ENCODE results near the gene HOXB4. TPM values are rescaled to one million over a fixed set of nuclear protein-coding genes. Genes with fewer than 3 reads are reported as not detected.

Gene HOXB4
- total RNA-seq, 1 experiment from 2014 or later: 0.04 TPM

DNA sequence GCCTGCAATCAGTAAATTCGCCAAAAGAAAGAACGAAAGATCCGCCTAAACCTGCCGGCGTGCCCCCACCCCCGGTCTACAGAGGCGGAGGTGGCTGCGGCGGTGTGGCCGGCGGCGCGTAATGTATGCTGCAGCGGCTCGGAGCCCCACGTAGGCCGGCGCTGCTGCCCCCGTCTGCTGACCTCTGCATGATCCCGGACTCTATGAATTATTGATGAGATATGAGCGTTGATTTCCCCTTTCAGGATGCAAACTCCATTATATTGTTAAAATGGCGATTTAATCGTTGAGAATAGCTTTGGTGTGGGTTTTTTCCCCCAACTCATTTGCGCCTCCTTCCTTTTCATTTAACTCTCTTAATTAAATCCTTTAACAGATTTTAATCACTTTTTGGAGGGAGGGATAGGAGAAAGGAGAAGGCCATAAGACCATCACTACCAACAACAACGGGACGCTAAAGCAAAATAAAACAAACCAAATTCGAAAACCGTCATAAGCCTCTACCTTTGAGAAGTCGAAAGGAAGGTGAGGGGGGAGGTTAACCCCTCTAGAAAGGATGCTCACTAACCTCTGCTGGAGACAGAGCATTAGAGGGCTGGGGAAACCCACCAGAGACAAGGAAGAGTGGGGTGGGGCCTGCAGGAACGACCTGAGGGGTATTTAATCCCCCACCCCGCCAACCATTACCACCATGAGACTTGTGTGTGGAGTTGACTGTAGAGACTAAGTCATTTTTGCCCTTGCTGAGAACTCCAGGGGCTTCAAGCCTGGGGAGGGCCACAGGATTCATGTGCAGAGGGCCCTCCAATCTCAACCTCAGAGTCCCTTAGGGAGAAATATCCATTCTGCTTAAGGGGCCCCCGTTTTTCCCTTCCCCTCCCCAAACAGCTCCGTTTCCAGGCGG lies 8.5 kb upstream of the HOXB4 start:
- ChIA-PET POLR2A (no interaction called here), CTCF (interaction anchor here (1.4 to 3.6 kb wide), 5 partner anchors 31 to 371 kb away, joined by 3 to 21 read pairs (median 5); no protein-coding TSS in a partner anchor)
- TF ChIP-seq, protein P1, sequence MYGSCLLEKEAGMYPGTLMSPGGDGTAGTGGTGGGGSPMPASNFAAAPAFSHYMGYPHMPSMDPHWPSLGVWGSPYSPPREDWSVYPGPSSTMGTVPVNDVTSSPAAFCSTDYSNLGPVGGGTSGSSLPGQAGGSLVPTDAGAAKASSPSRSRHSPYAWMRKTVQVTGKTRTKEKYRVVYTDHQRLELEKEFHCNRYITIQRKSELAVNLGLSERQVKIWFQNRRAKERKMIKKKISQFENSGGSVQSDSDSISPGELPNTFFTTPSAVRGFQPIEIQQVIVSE (CRISPR knock-in tag; IDR thresholded peaks at IDR 0.05; ENCODE audit: borderline replicate concordance): 0 out of 2 replicates have a peak, but pooled peaks have one; percentile 54
- no peak for TF ChIP-seq SP1 (CRISPR knock-in tag; conservative IDR thresholded peaks at IDR 0.05)
- no peak for TF ChIP-seq MYBL2 (CRISPR knock-in tag; IDR thresholded peaks at IDR 0.05)
- no peak for TF ChIP-seq ZNF263 (CRISPR knock-in tag; IDR thresholded peaks at IDR 0.05; ENCODE audit: low read depth)
- Mint-ChIP-seq H3K36me3 (no peaks in the 10 kb centered on the region), H3K27me3 (ENCODE audit: low read depth) (peaks cover 100% of the 10 kb centered on the region; the same call in 1 of the 2 replicates), H3K9me3 (no peaks in the 10 kb centered on the region), H3K4me1 (peaks cover 43% of the 10 kb centered on the region), H3K4me3 (no peak overlapping the region), H3K27ac (no peak overlapping the region)
- DNase-seq (ENCODE audit: low spot score): no peak
- ATAC-seq: no peak

DNA sequence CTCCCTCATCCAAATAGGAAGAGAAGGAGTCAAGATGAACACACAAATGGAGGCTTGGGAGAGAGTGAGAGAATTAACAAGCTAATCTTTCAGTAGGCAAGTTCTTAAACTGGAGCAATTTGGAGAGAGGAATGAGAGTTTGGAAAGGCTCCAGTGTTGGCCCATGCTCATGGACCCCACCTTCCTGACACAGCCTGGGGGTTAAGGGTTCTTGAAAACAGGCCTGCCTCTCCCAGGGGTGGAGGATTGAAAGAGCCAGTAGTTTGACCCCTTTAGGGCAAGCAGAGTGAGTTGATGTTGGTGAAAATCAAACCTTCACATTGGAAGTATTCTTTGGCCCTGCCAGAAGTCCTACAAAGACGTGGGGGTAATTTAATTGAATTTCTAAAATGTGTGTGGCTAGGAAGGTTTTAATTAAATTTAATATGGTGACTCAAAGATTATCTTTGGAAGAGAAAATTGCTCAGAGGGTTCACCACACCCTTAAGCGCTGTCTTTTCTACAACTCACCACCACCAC lies 6.1 kb upstream of the HOXB4 start:
- Mint-ChIP-seq H3K27me3 (ENCODE audit: low read depth) (peaks cover 100% of the 10 kb centered on the region; the same call in 1 of the 2 replicates), H3K4me1 (peaks cover 43% of the 10 kb centered on the region), H3K27ac (no peak overlapping the region), H3K9me3 (no peaks in the 10 kb centered on the region), H3K4me3 (no peak overlapping the region), H3K36me3 (no peaks in the 10 kb centered on the region)
- ChIA-PET POLR2A (no interaction called here), CTCF (interaction anchor here (1.0 kb wide), 1 partner anchor 8 kb away, joined by 4 read pairs; no protein-coding TSS in a partner anchor)
- ATAC-seq: no peak
- no peak for DNase-seq (ENCODE audit: low spot score)
- TF ChIP-seq SMAD4 (CRISPR knock-in tag; IDR thresholded peaks at IDR 0.05) (no peak), CREB1 (CRISPR knock-in tag; IDR thresholded peaks at IDR 0.05) (no peak)

DNA sequence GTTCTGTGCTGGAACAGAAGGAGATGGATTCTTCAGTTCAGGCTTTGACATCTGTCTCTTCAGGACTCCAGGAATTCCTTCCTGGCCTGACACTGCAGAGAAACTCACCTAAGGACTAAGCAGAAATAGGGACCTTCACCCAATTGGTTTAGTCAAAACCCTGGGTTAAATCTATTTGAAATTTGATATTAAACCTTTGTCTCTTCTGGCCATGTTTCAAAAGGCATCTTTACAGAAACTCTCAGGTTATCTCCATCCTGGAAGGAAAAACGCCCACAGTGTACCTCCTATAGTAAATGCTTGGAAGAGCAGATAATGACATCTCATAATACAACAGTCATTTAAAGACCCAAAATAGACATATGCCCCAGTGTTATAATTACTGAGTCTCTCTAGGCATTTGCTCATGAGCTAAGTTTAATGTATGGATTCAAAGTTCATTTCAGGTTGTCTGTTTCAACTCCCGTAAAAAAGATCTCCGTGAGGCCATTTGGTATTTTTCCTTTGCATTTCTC lies 5.6 kb upstream of the HOXB4 start:
- Mint-ChIP-seq H3K27ac (no peak overlapping the region), H3K27me3 (ENCODE audit: low read depth) (peaks cover 100% of the 10 kb centered on the region; the same call in 1 of the 2 replicates), H3K9me3 (no peaks in the 10 kb centered on the region), H3K36me3 (no peaks in the 10 kb centered on the region), H3K4me1 (peaks cover 48% of the 10 kb centered on the region), H3K4me3 (no peak overlapping the region)
- ChIA-PET POLR2A (no interaction called here), CTCF (interaction anchor here (1.0 kb wide), 1 partner anchor 9 kb away, joined by 4 read pairs; no protein-coding TSS in a partner anchor)
- DNase-seq (ENCODE audit: low spot score): no peak
- ATAC-seq: no peak
- TF ChIP-seq NR1H2 (CRISPR knock-in tag; IDR thresholded peaks at IDR 0.05) (no peak), ZNF263 (CRISPR knock-in tag; IDR thresholded peaks at IDR 0.05; ENCODE audit: low read depth) (no peak), FOXP1 (CRISPR knock-in tag; IDR thresholded peaks at IDR 0.05; ENCODE audit: borderline replicate concordance) (no peak), GRHL2 (CRISPR knock-in tag; IDR thresholded peaks at IDR 0.05; ENCODE audit: insufficient replicate concordance, severe bottlenecking) (no peak), NR2C2 (CRISPR knock-in tag; IDR thresholded peaks at IDR 0.05) (no peak), TCF7 (CRISPR knock-in tag; IDR thresholded peaks at IDR 0.05; ENCODE audit: low read depth) (no peak), IRF2 (CRISPR knock-in tag; IDR thresholded peaks at IDR 0.05; ENCODE audit: borderline replicate concordance, low read depth) (no peak), MXD4 (CRISPR knock-in tag; IDR thresholded peaks at IDR 0.05; ENCODE audit: borderline replicate concordance) (no peak), ZNF317 (CRISPR knock-in tag; IDR thresholded peaks at IDR 0.05; ENCODE audit: borderline replicate concordance, low read depth) (no peak)
- TF ChIP-seq, protein P2, sequence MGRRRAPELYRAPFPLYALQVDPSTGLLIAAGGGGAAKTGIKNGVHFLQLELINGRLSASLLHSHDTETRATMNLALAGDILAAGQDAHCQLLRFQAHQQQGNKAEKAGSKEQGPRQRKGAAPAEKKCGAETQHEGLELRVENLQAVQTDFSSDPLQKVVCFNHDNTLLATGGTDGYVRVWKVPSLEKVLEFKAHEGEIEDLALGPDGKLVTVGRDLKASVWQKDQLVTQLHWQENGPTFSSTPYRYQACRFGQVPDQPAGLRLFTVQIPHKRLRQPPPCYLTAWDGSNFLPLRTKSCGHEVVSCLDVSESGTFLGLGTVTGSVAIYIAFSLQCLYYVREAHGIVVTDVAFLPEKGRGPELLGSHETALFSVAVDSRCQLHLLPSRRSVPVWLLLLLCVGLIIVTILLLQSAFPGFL (CRISPR knock-in tag; IDR thresholded peaks at IDR 0.05; ENCODE audit: borderline replicate concordance): no peak
- TF ChIP-seq, protein P3, sequence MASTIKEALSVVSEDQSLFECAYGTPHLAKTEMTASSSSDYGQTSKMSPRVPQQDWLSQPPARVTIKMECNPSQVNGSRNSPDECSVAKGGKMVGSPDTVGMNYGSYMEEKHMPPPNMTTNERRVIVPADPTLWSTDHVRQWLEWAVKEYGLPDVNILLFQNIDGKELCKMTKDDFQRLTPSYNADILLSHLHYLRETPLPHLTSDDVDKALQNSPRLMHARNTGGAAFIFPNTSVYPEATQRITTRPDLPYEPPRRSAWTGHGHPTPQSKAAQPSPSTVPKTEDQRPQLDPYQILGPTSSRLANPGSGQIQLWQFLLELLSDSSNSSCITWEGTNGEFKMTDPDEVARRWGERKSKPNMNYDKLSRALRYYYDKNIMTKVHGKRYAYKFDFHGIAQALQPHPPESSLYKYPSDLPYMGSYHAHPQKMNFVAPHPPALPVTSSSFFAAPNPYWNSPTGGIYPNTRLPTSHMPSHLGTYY (CRISPR knock-in tag; IDR thresholded peaks at IDR 0.05): no peak
- TF ChIP-seq, protein P4, sequence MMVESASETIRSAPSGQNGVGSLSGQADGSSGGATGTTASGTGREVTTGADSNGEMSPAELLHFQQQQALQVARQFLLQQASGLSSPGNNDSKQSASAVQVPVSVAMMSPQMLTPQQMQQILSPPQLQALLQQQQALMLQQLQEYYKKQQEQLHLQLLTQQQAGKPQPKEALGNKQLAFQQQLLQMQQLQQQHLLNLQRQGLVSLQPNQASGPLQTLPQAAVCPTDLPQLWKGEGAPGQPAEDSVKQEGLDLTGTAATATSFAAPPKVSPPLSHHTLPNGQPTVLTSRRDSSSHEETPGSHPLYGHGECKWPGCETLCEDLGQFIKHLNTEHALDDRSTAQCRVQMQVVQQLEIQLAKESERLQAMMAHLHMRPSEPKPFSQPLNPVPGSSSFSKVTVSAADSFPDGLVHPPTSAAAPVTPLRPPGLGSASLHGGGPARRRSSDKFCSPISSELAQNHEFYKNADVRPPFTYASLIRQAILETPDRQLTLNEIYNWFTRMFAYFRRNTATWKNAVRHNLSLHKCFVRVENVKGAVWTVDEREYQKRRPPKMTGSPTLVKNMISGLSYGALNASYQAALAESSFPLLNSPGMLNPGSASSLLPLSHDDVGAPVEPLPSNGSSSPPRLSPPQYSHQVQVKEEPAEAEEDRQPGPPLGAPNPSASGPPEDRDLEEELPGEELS (CRISPR knock-in tag; IDR thresholded peaks at IDR 0.05): no peak
- TF ChIP-seq, protein P5, sequence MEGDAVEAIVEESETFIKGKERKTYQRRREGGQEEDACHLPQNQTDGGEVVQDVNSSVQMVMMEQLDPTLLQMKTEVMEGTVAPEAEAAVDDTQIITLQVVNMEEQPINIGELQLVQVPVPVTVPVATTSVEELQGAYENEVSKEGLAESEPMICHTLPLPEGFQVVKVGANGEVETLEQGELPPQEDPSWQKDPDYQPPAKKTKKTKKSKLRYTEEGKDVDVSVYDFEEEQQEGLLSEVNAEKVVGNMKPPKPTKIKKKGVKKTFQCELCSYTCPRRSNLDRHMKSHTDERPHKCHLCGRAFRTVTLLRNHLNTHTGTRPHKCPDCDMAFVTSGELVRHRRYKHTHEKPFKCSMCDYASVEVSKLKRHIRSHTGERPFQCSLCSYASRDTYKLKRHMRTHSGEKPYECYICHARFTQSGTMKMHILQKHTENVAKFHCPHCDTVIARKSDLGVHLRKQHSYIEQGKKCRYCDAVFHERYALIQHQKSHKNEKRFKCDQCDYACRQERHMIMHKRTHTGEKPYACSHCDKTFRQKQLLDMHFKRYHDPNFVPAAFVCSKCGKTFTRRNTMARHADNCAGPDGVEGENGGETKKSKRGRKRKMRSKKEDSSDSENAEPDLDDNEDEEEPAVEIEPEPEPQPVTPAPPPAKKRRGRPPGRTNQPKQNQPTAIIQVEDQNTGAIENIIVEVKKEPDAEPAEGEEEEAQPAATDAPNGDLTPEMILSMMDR (IDR thresholded peaks at IDR 0.05): no peak
